Esophagus (tissue), 2 donors: ENCODE data around the gene AP5B1. TPM values are rescaled to one million over a fixed set of nuclear protein-coding genes. Genes with fewer than 3 reads are reported as not detected.
A peak's percentile ranks its signal among the peaks of the same experiment; 100 is the strongest.

ENCODE experiments used
- H3K27ac ChIP-seq, 2 donors: one replicate each; pipeline ENCODE4 v1.5.1; 2013; ENCODE audit warnings: low read depth in 2 of 2, mild to moderate bottlenecking in 2 of 2, inconsistent platforms in 1 of 2, low read length in 1 of 2, moderate library complexity in 1 of 2
- H3K27me3 ChIP-seq, 2 donors: one replicate each; pipeline ENCODE4 v1.6.1; 2013; ENCODE audit warnings: low read length in 2 of 2, control low read depth in 1 of 2, mild to moderate bottlenecking in 1 of 2; ENCODE audit not compliant: insufficient read depth in 2 of 2, control insufficient read depth in 1 of 2
- H3K36me3 ChIP-seq, 2 donors: one replicate each; pipeline ENCODE4 v1.6.1; 2013; ENCODE audit warnings: low read length in 1 of 2; ENCODE audit not compliant: control insufficient read depth in 2 of 2, insufficient read depth in 2 of 2
- H3K4me1 ChIP-seq, 2 donors: one replicate each; pipeline ENCODE4 v1.6.1; 2013; ENCODE audit warnings: low read length in 1 of 2; ENCODE audit not compliant: control insufficient read depth in 2 of 2, insufficient read depth in 2 of 2
- H3K4me3 ChIP-seq, 2 donors: one replicate each; pipeline ENCODE4 v1.5.1; 2013; ENCODE audit warnings: low read length in 2 of 2, mild to moderate bottlenecking in 2 of 2, low read depth in 1 of 2, moderate library complexity in 1 of 2
- H3K9me3 ChIP-seq, 2 donors: one replicate each; pipeline ENCODE4 v1.6.1; 2013; ENCODE audit warnings: mild to moderate bottlenecking in 2 of 2, low read depth in 1 of 2, low read length in 1 of 2, moderate library complexity in 1 of 2; ENCODE audit not compliant: control insufficient read depth in 2 of 2, insufficient read depth in 1 of 2
- WGBS, 2 donors: extraction: QIAGEN DNeasy Blood & Tissue Kit; methylation state at CpG; one replicate each; pipeline ENCODE4 v1.1.7; 2013; 5-methylcytosine and 5-hydroxymethylcytosine counted together
- polyA plus RNA-seq, 2 donors: library from polyadenylated mRNA; stranded (reverse); fragments of 200-250 nt; gene quantifications; one replicate each; pipeline ENCODE4 v1.2.3, GENCODE V29; 2013
- donor health status: healthy with polysubstance abuse.
- donor health status: Bipolar disorder and iron deficiency.

The AP5B1 gene
- polyA plus RNA-seq, 2 donors, result 10.1 to 10.9 TPM

DNA sequence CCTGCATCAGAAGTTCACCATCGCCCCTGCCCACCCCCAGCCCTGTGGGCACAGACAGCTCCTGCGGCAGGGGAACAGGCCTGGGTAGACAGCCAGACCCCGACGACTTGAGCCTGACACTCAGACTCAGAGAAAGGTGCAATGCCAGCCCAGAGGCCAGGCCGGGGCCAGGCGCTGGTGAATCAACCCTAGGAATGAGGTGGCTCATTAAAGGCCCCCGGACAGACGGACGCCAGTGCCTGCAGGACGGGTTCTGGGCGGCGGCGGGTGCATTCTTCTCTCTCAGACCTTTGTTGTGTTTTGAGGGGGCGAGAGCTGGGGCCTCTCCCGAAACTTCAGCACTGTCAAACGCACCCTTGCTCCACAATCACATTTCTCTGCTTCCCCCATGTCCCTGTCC, 11.7 kb upstream of the AP5B1 start:
- 52 to 60% methylated on average over 16 of the region's 16 CpGs for WGBS, 2 donors
- no peaks in the 10 kb centered on the region for H3K9me3 ChIP-seq
- peak overlapping the region; percentile 39 to 87 for H3K4me3 ChIP-seq
- peaks cover 2 to 37% of the 10 kb centered on the region in 2 donors for H3K4me1 ChIP-seq
- no peaks in the 10 kb centered on the region for H3K27me3 ChIP-seq
- H3K36me3 ChIP-seq, result peaks cover 0 to 22% of the 10 kb centered on the region in 2 donors
- peak overlapping the region; percentile 94 to 95 for H3K27ac ChIP-seq

DNA sequence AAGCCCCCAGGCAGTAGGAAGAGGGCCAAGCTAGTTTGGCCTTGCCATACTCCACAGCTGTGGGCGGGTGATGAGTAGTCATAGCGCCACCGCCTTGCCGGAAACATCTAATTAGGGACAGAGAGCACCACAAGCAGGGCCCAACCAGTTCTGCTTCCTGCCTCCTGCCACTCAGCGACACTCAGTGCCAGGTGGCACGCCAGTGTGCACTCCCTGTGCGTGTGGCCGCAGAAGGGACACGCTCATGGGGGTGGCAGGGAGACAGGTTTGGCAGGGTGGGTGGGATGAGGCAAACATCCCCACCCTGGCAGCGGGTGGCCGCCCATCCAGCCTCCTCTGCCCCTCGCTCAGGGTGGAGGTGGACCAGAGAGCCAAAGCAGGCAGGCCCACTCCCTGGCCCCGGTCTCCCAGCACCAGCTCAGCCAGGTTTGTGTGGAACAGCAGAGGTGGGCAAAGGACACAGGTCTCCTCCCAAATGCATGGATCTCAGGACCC, 11.0 kb upstream of the AP5B1 start:
- peak overlapping the region; percentile 94 to 95 for H3K27ac ChIP-seq
- H3K4me3 ChIP-seq, result peak overlapping the region; percentile 39 to 87

DNA sequence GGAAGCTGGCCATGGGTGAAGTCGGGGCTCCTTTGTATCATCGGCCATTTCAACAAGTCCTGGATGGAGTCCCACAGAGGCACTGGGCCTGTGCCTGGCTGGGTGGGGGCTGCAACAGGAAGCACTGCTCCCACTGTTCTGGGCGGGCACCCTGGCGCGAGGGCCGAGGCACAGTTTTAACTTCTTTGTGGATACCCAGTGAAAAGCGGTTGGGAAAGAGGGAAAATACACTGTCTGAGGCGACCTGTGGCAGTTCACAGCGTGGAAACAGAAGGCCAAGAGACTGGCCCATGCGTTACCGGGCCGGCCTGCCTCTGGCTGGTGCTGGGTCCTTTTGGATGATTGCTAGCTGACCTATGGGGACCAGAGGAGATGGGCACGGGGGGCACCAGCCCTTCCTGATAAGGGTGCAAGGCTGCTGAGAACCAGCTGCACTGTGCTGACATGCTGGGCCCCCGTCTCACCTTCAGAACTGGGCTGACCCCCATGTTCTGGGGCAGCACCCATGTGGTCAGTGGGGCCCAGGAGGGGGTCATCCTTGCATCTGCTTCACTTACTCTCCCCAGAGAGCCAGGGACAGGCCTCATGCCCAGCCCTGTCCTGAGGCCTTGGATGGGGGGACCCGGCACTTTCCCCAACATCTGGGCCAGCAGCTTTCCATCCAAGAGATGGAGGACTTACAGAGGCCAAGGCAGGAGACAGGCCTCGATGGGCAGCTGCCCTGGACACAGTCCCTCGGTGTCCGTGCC, 10.3 kb upstream of the AP5B1 start:
- H3K4me1 ChIP-seq, result peaks cover 4 to 41% of the 10 kb centered on the region in 2 donors
- H3K9me3 ChIP-seq, result no peaks in the 10 kb centered on the region
- H3K36me3 ChIP-seq, result peaks cover 0 to 18% of the 10 kb centered on the region in 2 donors
- no peaks in the 10 kb centered on the region for H3K27me3 ChIP-seq
- peak overlapping the region; percentile 94 to 95 for H3K27ac ChIP-seq
- 67 to 71% methylated on average over 18 of the region's 18 CpGs for WGBS, 2 donors
- H3K4me3 ChIP-seq, result peak overlapping the region; percentile 39 to 87

More for the DNA sequence above, 11.0 kb upstream of the AP5B1 start:
- H3K36me3 ChIP-seq, result peaks cover 0 to 20% of the 10 kb centered on the region in 2 donors
- H3K4me1 ChIP-seq, result peaks cover 4 to 41% of the 10 kb centered on the region in 2 donors
- H3K27me3 ChIP-seq, result no peaks in the 10 kb centered on the region
- 45 to 54% methylated on average over 13 of the region's 13 CpGs for WGBS, 2 donors
- H3K9me3 ChIP-seq, result no peaks in the 10 kb centered on the region

DNA sequence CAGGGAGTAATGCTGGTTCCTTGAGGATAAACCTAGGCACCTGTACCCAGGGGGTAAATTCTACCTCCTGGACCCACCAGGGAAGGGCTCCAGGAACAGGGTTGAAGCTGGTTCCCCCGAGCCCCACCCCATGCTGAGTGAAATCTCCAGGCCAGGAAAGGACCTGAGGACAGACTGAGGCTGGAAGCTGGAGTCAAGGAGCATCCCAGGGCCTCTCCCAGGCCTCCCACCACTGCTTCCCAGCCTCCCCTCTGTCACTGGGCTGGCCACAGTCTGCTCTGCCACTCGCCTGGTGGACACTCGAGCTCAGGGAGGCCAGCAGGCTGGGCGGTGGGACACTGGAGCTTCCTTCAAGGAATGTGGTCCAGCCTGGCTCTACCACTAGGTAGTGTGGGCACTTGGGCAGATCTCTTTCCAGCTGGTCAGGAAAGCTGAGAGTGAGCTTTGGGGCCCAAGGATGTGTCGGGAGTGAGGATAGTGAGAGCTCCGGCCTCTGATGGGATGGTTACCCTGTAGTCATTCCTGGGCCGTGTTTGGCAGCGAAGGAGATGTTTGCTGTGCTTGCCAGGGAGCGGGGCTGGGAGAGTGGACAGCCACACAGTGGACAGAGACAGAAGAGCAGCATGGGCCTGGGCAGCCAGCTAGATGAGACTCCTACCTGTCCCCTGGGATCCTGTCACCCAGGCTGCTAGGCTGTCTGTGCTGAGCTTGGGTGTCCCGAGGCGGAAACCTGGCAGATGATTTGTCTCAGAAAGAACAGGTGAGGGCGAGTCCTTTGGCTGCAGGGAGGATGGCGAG, 9.5 kb upstream of the AP5B1 start:
- WGBS, 2 donors, result 60 to 61% methylated on average over 13 of the region's 13 CpGs
- Histone ChIP-seq H3K27me3 (no peaks in the 10 kb centered on the region), H3K4me1 (peaks cover 8 to 45% of the 10 kb centered on the region in 2 donors)

DNA sequence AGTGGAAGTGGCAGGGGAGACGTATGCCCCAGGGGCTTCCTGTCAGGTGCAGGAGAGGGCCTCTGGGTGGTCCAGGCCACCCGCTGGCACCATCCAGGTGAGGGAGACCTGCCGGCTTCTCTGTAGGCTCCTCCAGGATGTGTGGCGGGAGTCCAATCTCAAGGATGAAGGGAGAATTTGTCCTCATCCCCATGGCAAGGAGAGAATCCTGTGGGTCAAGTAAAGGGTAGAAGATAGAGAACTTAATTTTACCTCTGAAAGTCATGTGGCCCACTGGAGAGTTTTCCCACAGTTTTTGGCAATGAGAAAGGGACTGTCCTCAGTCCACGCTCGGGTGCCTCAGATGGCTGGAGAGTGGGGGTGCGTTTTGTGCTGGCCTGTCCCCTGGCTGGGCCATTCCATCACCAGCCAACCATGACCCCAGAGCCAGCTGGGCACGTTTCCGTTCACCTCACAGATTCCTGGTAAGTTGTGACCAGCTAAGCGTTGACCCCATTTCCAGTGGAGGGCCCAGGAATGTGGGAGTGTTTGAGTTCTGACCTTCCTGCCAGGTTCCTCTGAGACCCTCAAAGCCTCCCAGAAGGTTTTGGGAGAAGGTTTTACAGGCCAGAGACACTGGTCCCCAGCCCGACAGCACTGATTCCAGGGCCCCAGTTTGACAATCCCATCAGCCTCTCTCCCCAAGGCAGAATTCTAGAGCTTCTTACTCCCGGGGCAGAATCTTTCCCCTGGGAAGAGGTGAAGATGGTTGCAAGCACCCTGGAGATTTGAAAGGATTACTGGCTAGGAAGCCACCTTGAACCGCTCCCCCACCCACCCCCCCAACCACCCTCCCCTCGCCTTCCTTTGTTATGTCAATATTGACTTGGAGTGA, 8.7 kb upstream of the AP5B1 start:
- 68 to 71% methylated on average over 14 of the region's 14 CpGs for whole genome bisulfite sequencing, 2 donors
- H3K4me3 ChIP-seq, result peak overlapping the region; percentile 79 to 87
- H3K27ac ChIP-seq, result peak overlapping the region; percentile 94 to 95
- H3K27me3 ChIP-seq, result no peaks in the 10 kb centered on the region
- H3K36me3 ChIP-seq, result peaks cover 0 to 10% of the 10 kb centered on the region in 2 donors
- H3K9me3 ChIP-seq, result no peaks in the 10 kb centered on the region
- H3K4me1 ChIP-seq, result peaks cover 8 to 43% of the 10 kb centered on the region in 2 donors

More for the DNA sequence above, 9.5 kb upstream of the AP5B1 start:
- peak overlapping the region; percentile 39 to 87 for H3K4me3 ChIP-seq
- no peaks in the 10 kb centered on the region for H3K9me3 ChIP-seq
- peaks cover 0 to 17% of the 10 kb centered on the region in 2 donors for H3K36me3 ChIP-seq
- H3K27ac ChIP-seq, result peak overlapping the region; percentile 94 to 95

DNA sequence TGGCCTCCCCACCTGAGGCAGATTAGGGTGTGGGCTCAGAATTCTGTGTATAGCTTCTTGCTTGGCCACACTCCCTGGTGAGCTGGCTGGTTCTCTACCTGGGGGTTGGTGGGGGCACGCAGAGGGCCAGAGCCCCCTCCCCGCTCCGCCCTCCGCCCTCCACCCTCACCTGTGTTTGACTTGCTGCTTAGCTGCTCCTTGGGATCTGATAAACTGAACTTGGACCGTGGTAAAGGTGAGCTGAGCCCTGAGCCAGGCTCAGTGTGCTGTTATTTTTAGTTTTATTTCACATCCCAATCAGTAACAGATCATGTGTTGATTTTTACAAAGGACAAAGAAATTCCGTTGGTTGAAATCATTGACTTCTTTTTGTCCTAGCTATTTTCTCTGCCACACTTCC, 8.0 kb upstream of the AP5B1 start:
- Histone ChIP-seq H3K4me3 (peak overlapping the region; percentile 79 to 87), H3K27me3 (no peaks in the 10 kb centered on the region), H3K27ac (peak overlapping the region in 1 of 2 donors; percentile 91), H3K9me3 (no peaks in the 10 kb centered on the region), H3K36me3 (peaks cover 0 to 3% of the 10 kb centered on the region in 2 donors), H3K4me1 (peaks cover 8 to 42% of the 10 kb centered on the region in 2 donors)
- WGBS, 2 donors, result 68 to 79% methylated on average over 5 to 6 of the region's 6 CpGs

DNA sequence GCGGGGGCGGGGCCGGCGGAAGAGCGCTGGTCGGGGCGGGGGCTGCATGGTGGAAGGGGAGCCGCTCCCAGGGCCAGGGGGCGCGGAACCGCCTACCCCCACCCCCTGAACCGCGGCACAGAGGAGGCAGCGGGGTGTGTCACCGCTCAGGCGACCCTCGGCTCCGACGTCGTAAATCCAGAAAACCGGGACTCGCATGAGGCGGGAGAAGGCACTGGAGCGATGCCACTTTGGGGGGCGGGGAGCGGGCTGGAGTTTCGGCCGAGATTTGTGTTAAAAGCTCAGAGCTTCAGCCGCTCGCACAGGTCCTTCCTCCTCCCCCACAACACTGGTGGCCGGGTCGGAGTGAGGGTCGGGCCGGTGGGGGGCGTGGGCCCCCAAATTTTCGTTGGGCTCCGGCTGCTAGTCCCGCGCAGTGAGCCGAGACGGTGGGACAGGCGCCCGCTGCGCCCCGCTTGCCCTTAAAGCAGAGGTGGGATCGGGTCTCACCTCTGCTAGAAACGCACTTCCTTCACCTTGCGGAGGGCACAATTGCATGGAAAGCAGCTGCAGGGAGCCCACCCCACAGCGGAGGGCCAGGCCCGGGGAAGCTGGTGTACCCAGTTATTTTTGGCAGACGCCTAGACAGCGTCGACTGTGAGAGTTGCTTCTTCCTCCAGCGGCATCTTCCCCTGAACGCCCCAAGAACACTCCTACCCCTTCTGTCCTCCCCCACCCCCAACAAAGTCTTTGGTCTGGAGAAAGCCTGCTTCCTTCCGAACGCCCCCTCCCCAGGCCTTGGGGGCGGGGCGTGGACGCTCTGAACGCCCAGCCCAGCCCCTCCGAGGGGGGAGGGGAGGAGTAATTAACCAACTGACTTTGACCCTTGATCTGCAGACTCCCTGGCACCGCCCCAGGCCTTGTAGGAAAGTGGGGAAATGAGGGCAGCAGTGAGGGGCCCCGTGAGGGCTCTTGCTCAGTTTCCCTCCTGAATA, 7.2 kb upstream of the AP5B1 start:
- WGBS, 2 donors, result 3 to 4% methylated on average over 57 to 64 of the region's 64 CpGs
- Histone ChIP-seq H3K9me3 (no peaks in the 10 kb centered on the region), H3K4me1 (peaks cover 8 to 39% of the 10 kb centered on the region in 2 donors), H3K36me3 (peaks cover 0 to 3% of the 10 kb centered on the region in 2 donors), H3K4me3 (peak overlapping the region; percentile 79 to 87), H3K27me3 (no peaks in the 10 kb centered on the region), H3K27ac (peak overlapping the region; percentile 82 to 91)

DNA sequence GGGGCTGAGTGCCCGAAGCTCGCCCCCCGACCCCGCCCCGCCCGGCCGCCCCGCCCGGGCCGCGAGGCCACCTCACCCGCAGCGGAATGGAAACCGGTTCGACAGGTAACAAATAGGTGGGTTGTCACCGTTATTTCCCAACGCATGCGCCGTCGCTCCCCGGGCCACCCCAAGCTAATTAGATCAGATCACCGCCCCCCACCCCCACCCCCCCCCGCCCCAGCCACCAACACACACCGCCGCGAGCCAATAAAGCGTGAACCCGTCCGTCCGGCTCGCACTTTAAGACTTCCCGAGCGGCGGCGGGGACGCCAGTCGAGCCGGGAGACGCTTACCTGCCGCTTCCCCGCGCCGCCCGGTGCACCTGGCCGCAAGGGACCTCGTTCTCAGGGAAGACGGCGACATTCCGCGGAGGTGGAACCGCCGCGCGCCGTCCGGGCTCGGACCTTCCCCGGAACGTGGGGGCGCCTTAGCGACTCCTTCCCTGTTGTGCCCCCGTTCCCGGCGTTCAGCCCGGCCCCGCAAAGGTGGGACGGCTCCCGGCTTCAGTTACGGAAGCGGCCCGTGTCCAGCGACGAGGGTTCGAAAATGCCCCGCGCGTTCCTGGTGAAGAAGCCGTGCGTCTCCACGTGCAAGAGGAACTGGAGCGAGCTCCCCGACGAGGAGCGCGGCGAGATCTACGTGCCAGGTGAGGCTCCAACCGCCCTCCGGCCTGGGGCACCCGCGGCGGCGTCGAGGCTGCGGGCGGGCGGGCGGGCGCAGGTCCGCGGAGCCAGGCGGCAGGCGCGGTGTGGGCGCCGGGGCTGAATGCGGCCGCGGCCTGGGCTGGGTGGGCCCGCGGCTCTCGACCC, 6.2 kb upstream of the AP5B1 start, which contains the start of gene OVOL1:
Gene OVOL1, plus strand, starts transcription at position 278 of the 851 bp plus-strand sequence. Its CDS starts 311 bp downstream, at position 589.
- 1 to 2% methylated on average over 82 to 112 of the region's 112 CpGs for WGBS, 2 donors
- H3K27me3 ChIP-seq, result no peaks in the 10 kb centered on the region
- peak within 1 kb of the TSS; percentile 82 to 91 for H3K27ac ChIP-seq
- no peaks in the 10 kb centered on the region for H3K9me3 ChIP-seq
- H3K36me3 ChIP-seq, result peaks cover 0 to 3% of the 10 kb centered on the region in 2 donors
- H3K4me1 ChIP-seq, result peaks cover 8 to 42% of the 10 kb centered on the region in 2 donors
- H3K4me3 ChIP-seq, result peak within 1 kb of the TSS; percentile 79 to 87
